ENCODE results near the gene RPGRIP1L. TPM values are rescaled to one million over a fixed set of nuclear protein-coding genes. Genes with fewer than 3 reads are reported as not detected.

The RPGRIP1L gene
- total RNA-seq, 1 donor from 2014 or later = 9.4 TPM

DNA sequence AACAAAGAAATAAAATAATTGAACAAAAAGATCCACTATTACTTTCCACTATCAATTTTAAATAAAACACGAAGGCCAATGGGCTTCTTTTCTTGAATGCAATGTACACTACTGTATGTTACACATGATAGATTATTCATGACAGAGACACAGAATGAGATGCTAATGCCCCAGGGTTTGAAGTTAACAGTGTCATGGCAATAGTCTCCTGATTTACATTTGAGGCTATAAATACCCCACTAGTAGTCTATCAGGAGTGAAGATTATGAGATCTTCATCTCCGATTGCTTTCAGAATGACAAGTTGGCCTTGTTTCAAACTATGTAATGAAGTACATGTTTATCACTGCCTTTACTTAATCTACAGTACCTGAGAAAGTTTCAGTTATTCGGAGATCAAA lies 84.4 kb downstream of the RPGRIP1L start:
- no peak for ATAC-seq
- no peak for DNase-seq (ENCODE audit: low spot score)
- intact Hi-C loops (cut with DNase I) = no loop called here

DNA sequence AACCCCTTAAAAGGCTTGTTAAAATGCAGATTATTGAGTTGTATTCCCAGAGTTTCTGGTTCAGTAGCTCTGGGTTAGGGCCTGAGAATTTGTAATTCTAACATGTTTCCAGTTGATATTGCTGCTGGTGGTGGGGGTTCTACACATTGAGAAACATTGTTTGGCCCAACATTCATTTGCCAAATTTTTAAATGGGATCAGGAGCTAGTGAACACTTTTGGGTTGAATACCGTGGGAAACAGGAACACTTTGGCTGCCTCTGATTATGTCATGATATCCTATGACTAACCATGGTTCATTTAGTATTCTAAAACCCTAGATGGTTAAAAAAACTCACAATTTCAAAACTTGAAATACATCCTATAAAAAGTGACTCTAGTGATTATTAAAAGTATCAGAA lies 89.3 kb downstream of the RPGRIP1L start:
- ATAC-seq = no peak
- no peak for DNase-seq (ENCODE audit: low spot score)
- intact Hi-C loops (cut with DNase I) = no loop called here

DNA sequence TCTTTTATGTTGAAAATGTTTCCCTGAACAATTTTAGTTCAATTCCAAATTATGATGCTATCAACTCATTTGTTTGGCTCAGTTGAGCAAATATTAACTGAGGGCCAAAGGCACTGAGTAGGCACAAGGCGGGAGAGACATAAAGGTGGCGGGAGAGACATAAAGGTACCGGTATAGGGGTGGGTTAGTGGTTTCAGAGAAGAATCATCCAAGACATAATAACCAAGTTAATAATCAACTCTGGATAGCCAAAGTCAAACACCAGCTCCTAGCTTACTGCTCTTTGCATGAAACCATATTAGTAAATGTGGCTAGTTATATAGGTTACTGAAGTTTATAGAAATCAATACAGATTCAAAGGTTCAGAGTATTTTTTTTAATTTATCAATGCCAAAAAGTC lies 91.7 kb downstream of the RPGRIP1L start:
- no peak for ATAC-seq
- intact Hi-C loops (cut with DNase I) = no loop called here

GRCh38 chr16:53611179-53611696 lies 92.4 kb downstream of the RPGRIP1L start:
- intact Hi-C loops (cut with DNase I) = no loop called here
- DNase-seq (ENCODE audit: low spot score) (no peak), ATAC-seq (no peak)

More for the DNA sequence above, 91.7 kb downstream of the RPGRIP1L start:
- no peak for DNase-seq (ENCODE audit: low spot score)

- ATAC-seq = no peak
- intact Hi-C loops (cut with DNase I) = no loop called here
- DNase-seq (ENCODE audit: low spot score) = no peak
These were observed 94.1 kb downstream of the RPGRIP1L start for GRCh38 chr16:53609536-53609935.

GRCh38 chr16:53608094-53608493 lies 95.6 kb downstream of the RPGRIP1L start:
- intact Hi-C loops (cut with DNase I) = no loop called here
- ATAC-seq = no peak
- DNase-seq (ENCODE audit: low spot score) = no peak

DNA sequence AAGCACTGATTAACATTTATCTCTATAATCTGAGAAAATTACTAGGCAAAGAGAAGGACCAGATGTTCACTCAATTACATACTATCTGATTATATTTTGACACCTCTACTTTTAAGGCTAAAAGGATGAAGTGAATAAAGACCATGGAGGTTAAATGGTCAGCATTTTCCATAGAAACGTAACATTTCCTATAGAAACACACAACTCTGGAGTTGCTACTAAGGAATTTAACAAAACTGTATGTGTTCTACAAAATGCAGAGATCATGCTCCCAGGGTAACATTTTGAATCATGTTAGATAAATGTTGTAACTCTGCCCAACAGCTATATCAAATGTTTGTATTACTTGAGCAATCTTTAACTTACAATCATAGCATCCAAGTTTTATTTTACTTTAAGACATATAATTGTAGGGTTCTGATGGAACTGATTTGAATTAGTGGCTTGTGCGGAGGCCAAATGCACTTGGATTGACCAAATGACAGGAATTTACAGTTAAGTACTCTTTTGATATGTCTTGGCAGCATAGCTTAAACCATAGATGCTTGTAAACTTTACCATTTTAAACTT lies 97.7 kb downstream of the RPGRIP1L start:
- intact Hi-C loops (cut with DNase I) = no loop called here
- no peak for DNase-seq (ENCODE audit: low spot score)
- no peak for ATAC-seq

GRCh38 chr16:53605356-53605755 lies 98.3 kb downstream of the RPGRIP1L start:
- no peak for DNase-seq (ENCODE audit: low spot score)
- intact Hi-C loops (cut with DNase I) = no loop called here
- no peak for ATAC-seq

- ATAC-seq (no peak), DNase-seq (ENCODE audit: low spot score) (no peak)
- intact Hi-C loops (cut with DNase I) = no loop called here
These were observed 101.7 kb downstream of the RPGRIP1L start for GRCh38 chr16:53601961-53602360.

DNA sequence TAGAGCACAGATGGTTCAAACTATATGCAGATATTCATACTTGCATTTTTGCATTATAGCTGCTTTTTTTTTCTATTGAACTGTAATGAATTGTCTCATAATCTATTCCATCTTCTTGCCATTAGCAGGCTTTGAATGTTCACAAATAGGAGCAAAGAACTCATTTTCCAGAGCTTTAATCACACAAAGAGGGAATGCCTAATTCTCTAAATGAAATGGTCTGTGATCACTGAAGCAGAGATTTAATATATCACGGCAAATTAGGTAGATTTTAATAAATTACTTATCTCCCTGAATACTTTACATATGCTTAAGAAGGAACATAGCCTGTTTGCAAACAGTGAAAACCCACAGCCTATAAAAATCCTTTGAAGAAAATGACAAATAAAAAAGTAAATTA lies 103.0 kb downstream of the RPGRIP1L start:
- DNase-seq (ENCODE audit: low spot score) (no peak), ATAC-seq (no peak)
- intact Hi-C loops (cut with DNase I) = no loop called here

DNA sequence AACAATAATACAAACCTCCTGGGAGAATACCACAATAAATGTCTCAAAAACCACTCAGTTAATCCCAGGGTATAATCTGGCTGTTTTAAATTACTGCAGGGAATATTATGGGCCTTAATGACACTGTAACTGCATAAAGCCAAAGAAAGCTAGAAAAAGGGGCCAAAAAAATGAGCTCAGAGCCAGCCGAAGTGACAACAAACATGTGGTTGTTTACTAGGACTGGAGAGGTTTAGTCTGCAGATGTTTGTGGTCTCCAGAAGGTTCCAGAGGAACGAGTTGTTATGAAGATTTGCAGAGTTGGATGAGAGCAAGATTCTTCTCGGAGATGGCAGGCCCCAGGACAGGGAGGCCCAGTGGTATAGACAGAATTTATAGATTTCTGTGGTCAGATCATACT lies 103.5 kb downstream of the RPGRIP1L start:
- ATAC-seq (no peak), DNase-seq (ENCODE audit: low spot score) (no peak)
- intact Hi-C loops (cut with DNase I) = no loop called here

DNA sequence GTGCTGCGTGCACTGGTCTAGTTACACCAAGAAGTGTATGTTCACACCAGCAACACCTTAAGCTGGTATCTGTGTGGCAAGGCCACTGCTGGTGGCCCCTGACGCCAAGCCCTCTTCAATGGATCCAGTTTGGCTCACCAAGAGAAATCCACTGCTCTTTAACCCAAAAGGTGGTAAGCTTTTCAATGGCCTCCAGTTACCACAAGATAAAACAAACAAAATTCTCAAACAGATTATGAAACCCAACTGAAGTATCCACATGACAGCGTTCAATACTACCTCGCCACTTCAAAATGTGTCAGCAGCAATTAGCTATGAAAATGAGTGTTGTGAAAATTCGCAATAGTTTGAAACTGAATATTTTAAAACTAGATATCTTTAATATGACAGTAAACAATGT lies 104.1 kb downstream of the RPGRIP1L start:
- DNase-seq (ENCODE audit: low spot score) (no peak), ATAC-seq (no peak)
- intact Hi-C loops (cut with DNase I) = no loop called here

- intact Hi-C loops (cut with DNase I) = no loop called here
- DNase-seq (ENCODE audit: low spot score) (no peak), ATAC-seq (no peak)
These were observed 105.0 kb downstream of the RPGRIP1L start for GRCh38 chr16:53598511-53599275.

DNA sequence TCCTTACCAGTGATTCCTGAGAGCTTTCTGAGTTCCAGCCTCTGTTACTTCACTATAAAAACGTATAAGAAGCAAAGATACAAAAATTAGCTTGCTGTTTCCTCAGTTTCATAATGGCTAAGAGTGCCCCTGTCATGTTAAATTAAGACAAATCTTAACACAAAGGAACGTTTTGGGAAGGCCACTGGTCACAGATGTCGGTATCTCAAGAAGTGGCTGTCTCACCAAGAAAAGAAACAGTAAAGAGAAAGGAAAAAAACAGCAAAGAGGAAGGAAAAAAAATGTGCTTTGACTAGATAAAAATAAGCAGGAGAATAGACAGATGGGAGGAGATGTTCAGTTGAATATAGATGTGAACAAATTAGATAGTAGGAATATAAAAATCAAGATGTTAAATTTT lies 105.9 kb downstream of the RPGRIP1L start:
- no peak for ATAC-seq
- intact Hi-C loops (cut with DNase I) = no loop called here
- no peak for DNase-seq (ENCODE audit: low spot score)

- no peak for ATAC-seq
- DNase-seq (ENCODE audit: low spot score) = no peak
- intact Hi-C loops (cut with DNase I) = no loop called here
These were observed 115.5 kb downstream of the RPGRIP1L start for GRCh38 chr16:53588081-53588648.

DNA sequence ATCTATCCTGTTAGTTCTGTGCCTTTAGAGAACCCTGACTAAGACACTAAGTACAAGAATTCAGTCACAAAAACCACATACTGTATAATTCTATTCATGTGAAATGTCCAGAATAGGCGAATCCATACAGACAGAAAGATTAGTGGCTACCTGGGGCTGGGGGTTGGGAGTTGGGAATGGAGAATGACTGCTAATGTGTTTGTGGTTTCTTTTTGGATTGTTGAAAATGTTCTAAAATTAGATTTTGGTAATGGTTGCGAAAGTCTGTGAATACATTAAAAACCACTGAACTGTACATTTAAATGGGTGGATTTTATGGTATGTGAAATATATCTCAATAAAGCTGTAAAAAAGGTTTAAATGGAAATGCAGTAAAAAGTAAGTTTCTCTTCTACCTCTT lies 120.3 kb downstream of the RPGRIP1L start:
- DNase-seq (ENCODE audit: low spot score) (no peak), ATAC-seq (no peak)
- intact Hi-C loops (cut with DNase I) = no loop called here

DNA sequence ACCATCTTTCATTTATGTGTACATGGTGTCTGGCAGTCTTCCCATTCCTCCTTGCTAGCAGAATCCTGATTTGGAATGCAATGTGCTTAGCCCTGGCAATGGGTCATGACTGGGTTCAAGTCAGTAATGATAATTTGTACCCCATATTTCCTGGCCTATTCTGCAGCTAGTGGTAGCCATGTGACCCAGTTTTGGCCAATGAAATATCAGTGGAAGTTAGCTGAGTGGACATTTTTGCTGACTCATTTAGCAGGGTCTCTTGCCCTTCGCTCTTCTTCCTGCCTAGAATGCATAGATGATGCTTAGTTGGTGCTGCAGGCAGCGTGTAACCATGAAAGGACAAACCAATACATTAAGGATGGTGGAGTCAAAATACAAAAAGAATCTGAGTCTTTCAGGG lies 121.9 kb downstream of the RPGRIP1L start:
- DNase-seq (ENCODE audit: low spot score) (no peak), ATAC-seq (no peak)
- intact Hi-C loops (cut with DNase I) = no loop called here

- no peak for DNase-seq (ENCODE audit: low spot score)
- ATAC-seq = no peak
- intact Hi-C loops (cut with DNase I) = no loop called here
These were observed 123.4 kb downstream of the RPGRIP1L start for GRCh38 chr16:53580038-53580802.

DNA sequence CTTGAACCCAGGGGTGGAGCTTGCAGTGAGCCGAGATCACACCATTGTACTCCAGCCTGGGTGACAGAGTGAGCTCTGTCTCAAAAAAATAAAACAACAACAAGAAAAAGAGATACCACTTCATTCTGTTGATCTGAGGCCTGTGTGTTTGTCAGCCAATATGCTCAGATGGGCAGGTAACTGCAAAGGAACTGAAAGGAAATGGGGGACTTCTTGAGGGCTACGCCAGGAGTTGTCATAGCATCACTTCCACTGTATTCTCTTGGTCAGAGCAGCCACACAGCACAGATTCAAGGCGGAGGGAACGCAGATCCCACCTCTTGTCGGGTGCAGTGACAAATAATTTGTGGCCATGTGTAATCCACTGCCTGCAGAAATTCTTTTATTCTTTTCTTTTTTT lies 126.8 kb downstream of the RPGRIP1L start:
- ATAC-seq = no peak
- no peak for DNase-seq (ENCODE audit: low spot score)

DNA sequence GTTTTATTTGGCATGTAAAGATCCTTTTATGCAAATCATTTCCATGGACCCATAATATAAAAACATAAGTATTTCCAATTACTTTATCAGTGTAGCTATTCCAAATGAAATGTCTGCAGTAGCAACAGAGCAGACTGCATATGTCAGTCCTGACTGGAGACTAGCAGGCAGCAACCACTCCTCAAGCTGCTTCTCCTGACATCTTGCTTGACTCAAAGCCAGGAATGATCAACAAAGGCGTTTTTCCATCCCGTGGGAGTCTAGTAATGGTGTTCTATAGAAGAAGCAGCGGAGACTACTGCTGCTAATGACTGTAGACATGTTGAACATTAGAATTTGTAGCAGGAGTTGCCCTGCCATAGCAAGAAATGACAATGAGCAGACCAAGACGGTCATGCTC lies 127.4 kb downstream of the RPGRIP1L start:
- DNase-seq (ENCODE audit: low spot score) = no peak
- no peak for ATAC-seq
- intact Hi-C loops (cut with DNase I) = no loop called here

More for the DNA sequence above, 126.8 kb downstream of the RPGRIP1L start:
- intact Hi-C loops (cut with DNase I) = no loop called here
